ENCODE data around the gene TENT4A.

The TENT4A gene

DNA sequence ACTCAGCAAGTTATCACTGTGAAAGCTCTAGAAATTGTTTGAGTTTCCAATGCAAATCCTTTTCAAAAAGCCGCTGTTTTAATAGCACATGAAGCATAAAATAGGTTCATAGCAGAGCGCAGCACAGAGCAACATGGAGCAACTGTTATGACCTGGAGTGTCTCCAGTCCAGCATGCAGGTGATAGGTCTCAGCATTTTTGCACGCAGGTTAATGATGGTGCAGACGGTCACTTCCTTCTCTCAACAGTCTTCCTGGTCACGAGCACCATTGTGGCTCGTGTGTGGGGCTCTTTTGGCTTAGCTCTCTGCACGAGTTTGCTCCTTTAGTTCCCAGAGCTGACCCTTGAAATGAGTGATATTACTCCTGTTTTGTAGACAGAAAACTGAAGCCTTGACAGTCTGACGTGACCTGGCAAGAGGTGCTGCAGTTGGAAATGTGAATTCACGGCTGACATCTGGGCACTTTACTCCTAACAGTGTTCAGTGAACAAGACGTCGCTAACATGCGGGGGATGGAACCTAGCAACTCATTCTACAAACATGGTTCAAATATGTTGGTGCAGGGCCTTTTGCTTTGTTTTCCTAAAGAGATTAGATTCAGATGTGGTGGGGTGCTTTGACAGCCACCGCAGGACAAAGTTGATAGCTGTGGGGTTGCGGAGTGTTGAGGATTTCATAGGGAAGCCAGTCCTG lies 10.0 kb downstream of the TENT4A start:
- Histone ChIP-seq H3K9me3 (ENCODE audit: insufficient read depth, low read length, severe bottlenecking) (no peaks in the 10 kb centered on the region), H3K4me3 (ENCODE audit: low read depth in 1 of 2, low read length in 2 of 2) (no peak overlapping the region), H3K27me3 (ENCODE audit: insufficient read depth, low read length, poor library complexity) (no peaks in the 10 kb centered on the region), H3K36me3 (ENCODE audit: insufficient read depth, low read length) (peaks cover 87% of the 10 kb centered on the region), H3K9ac (ENCODE audit: low read depth, low read length) (no peak overlapping the region), H3K27ac (ENCODE audit: low read length) (no peak overlapping the region), H3K4me1 (ENCODE audit: insufficient read depth, low read length) (peaks cover 77% of the 10 kb centered on the region), H3K79me2 (ENCODE audit: insufficient read depth, low read length) (peaks cover 100% of the 10 kb centered on the region), H2AFZ (ENCODE audit: low read depth, low read length) (no peak overlapping the region), H4K20me1 (ENCODE audit: insufficient read depth, low read length) (peaks cover 95% of the 10 kb centered on the region), H3K4me2 (ENCODE audit: insufficient read depth, low read length) (no peak overlapping the region)
- ATAC-seq (ENCODE audit: insufficient read depth, low read depth) (no peak), DNase-seq (no peak)
- TF ChIP-seq, protein P1, sequence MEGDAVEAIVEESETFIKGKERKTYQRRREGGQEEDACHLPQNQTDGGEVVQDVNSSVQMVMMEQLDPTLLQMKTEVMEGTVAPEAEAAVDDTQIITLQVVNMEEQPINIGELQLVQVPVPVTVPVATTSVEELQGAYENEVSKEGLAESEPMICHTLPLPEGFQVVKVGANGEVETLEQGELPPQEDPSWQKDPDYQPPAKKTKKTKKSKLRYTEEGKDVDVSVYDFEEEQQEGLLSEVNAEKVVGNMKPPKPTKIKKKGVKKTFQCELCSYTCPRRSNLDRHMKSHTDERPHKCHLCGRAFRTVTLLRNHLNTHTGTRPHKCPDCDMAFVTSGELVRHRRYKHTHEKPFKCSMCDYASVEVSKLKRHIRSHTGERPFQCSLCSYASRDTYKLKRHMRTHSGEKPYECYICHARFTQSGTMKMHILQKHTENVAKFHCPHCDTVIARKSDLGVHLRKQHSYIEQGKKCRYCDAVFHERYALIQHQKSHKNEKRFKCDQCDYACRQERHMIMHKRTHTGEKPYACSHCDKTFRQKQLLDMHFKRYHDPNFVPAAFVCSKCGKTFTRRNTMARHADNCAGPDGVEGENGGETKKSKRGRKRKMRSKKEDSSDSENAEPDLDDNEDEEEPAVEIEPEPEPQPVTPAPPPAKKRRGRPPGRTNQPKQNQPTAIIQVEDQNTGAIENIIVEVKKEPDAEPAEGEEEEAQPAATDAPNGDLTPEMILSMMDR (IDR thresholded peaks at IDR 0.05; ENCODE audit: borderline replicate concordance, extremely low read depth, low read length, poor library complexity, severe bottlenecking) = no peak
- TF ChIP-seq EZH2 (IDR thresholded peaks at IDR 0.05; ENCODE audit: borderline replicate concordance, low read depth, low read length, severe bottlenecking) = no peak

DNA sequence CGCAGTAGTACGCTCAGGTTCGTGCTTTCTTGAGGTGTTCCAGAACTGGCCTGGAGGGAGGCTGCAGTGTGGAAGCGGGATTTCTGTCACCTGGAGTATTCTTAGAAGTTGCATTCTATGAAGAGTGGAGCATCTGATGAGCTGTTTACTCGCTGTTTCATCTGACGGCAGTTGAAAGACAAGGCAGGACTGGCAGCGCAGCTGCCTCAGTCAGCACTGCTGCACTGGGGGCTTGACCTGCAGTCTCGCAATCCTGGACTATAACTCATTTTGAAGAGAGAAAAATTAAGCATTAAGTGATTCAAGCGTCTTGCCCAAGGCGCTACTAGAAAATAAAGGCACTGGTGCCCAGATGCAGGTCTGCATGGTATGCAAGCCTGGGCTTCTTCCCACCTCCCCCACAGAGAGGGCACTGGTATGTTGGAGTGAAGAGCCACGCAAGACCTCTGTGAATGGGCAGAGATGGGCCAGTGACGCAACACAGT lies 10.6 kb downstream of the TENT4A start:
- Histone ChIP-seq H4K20me1 (ENCODE audit: insufficient read depth, low read length) (peaks cover 94% of the 10 kb centered on the region), H3K36me3 (ENCODE audit: insufficient read depth, low read length) (peaks cover 83% of the 10 kb centered on the region), H3K79me2 (ENCODE audit: insufficient read depth, low read length) (peaks cover 100% of the 10 kb centered on the region), H3K27me3 (ENCODE audit: insufficient read depth, low read length, poor library complexity) (no peaks in the 10 kb centered on the region), H3K27ac (ENCODE audit: low read length) (no peak overlapping the region), H3K9me3 (ENCODE audit: insufficient read depth, low read length, severe bottlenecking) (no peaks in the 10 kb centered on the region), H3K9ac (ENCODE audit: low read depth, low read length) (no peak overlapping the region), H2AFZ (ENCODE audit: low read depth, low read length) (no peak overlapping the region), H3K4me3 (ENCODE audit: low read depth in 1 of 2, low read length in 2 of 2) (no peak overlapping the region), H3K4me2 (ENCODE audit: insufficient read depth, low read length) (no peak overlapping the region), H3K4me1 (ENCODE audit: insufficient read depth, low read length) (peaks cover 77% of the 10 kb centered on the region)
- TF ChIP-seq, protein P1 (IDR thresholded peaks at IDR 0.05; ENCODE audit: borderline replicate concordance, extremely low read depth, low read length, poor library complexity, severe bottlenecking) = no peak
- no peak for TF ChIP-seq EZH2 (IDR thresholded peaks at IDR 0.05; ENCODE audit: borderline replicate concordance, low read depth, low read length, severe bottlenecking)
- DNase-seq (no peak), ATAC-seq (ENCODE audit: insufficient read depth, low read depth) (no peak)

DNA sequence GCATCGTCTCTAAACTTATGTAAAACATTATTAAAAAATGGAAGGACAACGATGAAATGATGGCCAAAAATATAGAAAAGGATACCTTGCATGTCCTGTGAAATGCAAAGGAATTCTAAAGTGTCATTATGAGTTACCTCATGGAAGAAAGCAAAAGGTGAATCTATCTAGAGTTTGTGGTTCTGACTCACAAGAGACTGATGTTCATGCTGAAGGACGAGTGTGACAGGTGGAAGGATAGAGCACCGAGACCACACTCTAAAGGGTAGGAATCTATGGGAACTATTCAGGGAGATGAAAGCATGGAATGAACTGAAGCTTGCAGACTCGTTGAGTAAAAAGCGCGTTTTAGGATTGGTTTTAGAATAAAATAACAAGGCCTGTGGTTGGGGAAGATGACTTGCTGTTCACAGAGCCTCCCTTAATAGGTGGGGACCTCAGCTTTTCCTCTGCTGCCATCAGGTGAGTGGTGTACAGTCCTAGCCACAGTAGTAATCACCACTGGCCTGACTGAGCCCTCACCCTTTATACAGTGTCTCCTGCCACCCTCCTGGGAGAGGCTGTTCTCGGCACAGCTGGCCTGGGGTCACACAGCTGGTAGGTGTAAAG lies 11.2 kb downstream of the TENT4A start:
- Histone ChIP-seq H3K4me1 (ENCODE audit: insufficient read depth, low read length) (peaks cover 81% of the 10 kb centered on the region), H3K79me2 (ENCODE audit: insufficient read depth, low read length) (peaks cover 100% of the 10 kb centered on the region), H3K4me3 (ENCODE audit: low read depth in 1 of 2, low read length in 2 of 2) (no peak overlapping the region), H3K36me3 (ENCODE audit: insufficient read depth, low read length) (peaks cover 80% of the 10 kb centered on the region), H3K27ac (ENCODE audit: low read length) (no peak overlapping the region), H3K9me3 (ENCODE audit: insufficient read depth, low read length, severe bottlenecking) (no peaks in the 10 kb centered on the region), H3K4me2 (ENCODE audit: insufficient read depth, low read length) (no peak overlapping the region), H2AFZ (ENCODE audit: low read depth, low read length) (no peak overlapping the region), H3K27me3 (ENCODE audit: insufficient read depth, low read length, poor library complexity) (no peaks in the 10 kb centered on the region), H4K20me1 (ENCODE audit: insufficient read depth, low read length) (peaks cover 95% of the 10 kb centered on the region), H3K9ac (ENCODE audit: low read depth, low read length) (no peak overlapping the region)
- ATAC-seq (ENCODE audit: insufficient read depth, low read depth) (no peak), DNase-seq (no peak)
- TF ChIP-seq EZH2 (IDR thresholded peaks at IDR 0.05; ENCODE audit: borderline replicate concordance, low read depth, low read length, severe bottlenecking) = no peak

DNA sequence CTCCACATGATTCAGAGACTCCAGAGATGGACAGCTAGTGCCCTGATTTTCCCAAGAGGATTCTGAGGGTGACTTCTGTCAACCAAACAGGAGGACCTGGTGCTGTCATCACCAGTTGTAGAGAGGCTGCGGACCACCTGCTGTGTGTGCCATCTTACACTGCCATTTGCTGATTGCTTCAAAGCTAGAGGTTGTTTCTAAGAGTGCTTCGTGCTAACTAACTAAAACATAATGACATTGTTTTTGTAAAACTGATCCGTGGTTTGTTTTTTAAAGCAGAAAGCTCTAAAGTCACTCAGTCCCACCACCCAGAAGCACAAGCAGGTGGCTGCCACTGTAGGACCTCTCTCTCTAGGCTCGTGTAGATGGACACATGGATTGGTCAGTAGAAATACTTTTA lies 12.2 kb downstream of the TENT4A start:
- Histone ChIP-seq H3K4me1 (ENCODE audit: insufficient read depth, low read length) (peaks cover 81% of the 10 kb centered on the region), H3K4me2 (ENCODE audit: insufficient read depth, low read length) (no peak overlapping the region), H3K9ac (ENCODE audit: low read depth, low read length) (no peak overlapping the region), H3K79me2 (ENCODE audit: insufficient read depth, low read length) (peaks cover 100% of the 10 kb centered on the region), H2AFZ (ENCODE audit: low read depth, low read length) (no peak overlapping the region), H3K4me3 (ENCODE audit: low read depth in 1 of 2, low read length in 2 of 2) (no peak overlapping the region), H3K27me3 (ENCODE audit: insufficient read depth, low read length, poor library complexity) (no peaks in the 10 kb centered on the region), H4K20me1 (ENCODE audit: insufficient read depth, low read length) (peaks cover 95% of the 10 kb centered on the region), H3K36me3 (ENCODE audit: insufficient read depth, low read length) (peaks cover 80% of the 10 kb centered on the region), H3K9me3 (ENCODE audit: insufficient read depth, low read length, severe bottlenecking) (no peaks in the 10 kb centered on the region), H3K27ac (ENCODE audit: low read length) (no peak overlapping the region)
- DNase-seq (no peak), ATAC-seq (ENCODE audit: insufficient read depth, low read depth) (no peak)
- no peak for TF ChIP-seq EZH2 (IDR thresholded peaks at IDR 0.05; ENCODE audit: borderline replicate concordance, low read depth, low read length, severe bottlenecking)
- TF ChIP-seq, protein P1 (IDR thresholded peaks at IDR 0.05; ENCODE audit: borderline replicate concordance, extremely low read depth, low read length, poor library complexity, severe bottlenecking) = no peak

Measured in DND-41 (cell line).